ENCODE measurements around the gene DNM3. TPM values are rescaled to one million over a fixed set of nuclear protein-coding genes. Genes with fewer than 3 reads are reported as not detected.

DNM3 gene
- total RNA-seq, 1 experiment from 2014 or later = 2.7 TPM

DNA sequence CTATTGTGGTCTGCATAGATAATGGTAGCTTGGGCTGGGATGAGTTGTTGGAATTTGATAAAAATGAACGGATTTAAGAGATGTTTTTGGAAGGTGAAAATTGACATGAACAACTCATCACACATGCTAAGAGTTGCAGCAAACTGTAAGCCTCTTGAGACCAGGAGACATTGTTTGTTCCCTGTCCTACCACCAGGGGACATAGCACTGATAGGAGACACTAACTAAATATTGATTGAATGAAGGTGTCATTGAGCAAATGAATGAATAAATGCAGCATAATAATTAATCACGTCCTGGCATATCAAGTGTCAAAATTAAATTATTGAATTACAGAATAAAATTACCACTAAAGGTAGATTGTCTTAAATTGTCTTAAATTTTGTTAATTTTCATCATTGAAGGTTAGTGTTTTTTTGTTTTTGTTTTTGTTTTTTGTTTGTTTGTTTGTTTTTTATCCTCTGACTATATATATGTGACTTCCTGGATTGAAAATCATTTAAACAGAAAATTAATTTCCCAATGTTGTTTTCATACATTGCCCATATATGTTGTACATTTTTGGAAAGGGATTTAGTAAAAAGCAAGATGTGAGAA lies 293.9 kb downstream of the DNM3 start:
- no peaks in the 10 kb centered on the region for H3K23me2 ChIP-seq (ENCODE audit: insufficient read length, low read depth, low read length, poor library complexity, severe bottlenecking)
- TF ChIP-seq, protein P1, sequence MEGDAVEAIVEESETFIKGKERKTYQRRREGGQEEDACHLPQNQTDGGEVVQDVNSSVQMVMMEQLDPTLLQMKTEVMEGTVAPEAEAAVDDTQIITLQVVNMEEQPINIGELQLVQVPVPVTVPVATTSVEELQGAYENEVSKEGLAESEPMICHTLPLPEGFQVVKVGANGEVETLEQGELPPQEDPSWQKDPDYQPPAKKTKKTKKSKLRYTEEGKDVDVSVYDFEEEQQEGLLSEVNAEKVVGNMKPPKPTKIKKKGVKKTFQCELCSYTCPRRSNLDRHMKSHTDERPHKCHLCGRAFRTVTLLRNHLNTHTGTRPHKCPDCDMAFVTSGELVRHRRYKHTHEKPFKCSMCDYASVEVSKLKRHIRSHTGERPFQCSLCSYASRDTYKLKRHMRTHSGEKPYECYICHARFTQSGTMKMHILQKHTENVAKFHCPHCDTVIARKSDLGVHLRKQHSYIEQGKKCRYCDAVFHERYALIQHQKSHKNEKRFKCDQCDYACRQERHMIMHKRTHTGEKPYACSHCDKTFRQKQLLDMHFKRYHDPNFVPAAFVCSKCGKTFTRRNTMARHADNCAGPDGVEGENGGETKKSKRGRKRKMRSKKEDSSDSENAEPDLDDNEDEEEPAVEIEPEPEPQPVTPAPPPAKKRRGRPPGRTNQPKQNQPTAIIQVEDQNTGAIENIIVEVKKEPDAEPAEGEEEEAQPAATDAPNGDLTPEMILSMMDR (conservative IDR thresholded peaks at IDR 0.05) = peak; percentile 80
- H2BK15ac ChIP-seq (ENCODE audit: low read depth, low read length) = no peak overlapping the region
- H3K9ac ChIP-seq (ENCODE audit: extremely low read depth, insufficient read length, low read length) = no peak overlapping the region
- H3T11ph ChIP-seq (ENCODE audit: low read length) = no peak overlapping the region
- Mint-ChIP-seq H3K27ac (no peak overlapping the region), H3K27me3 (ENCODE audit: low read depth) (no peaks in the 10 kb centered on the region), H3K9me3 (no peaks in the 10 kb centered on the region), H3K36me3 (ENCODE audit: insufficient read depth in 1 of 3, low read depth in 3 of 3) (no peaks in the 10 kb centered on the region), H3K4me3 (no peak overlapping the region), H3K4me1 (no peaks in the 10 kb centered on the region)
- H2AFZ ChIP-seq (ENCODE audit: low read length) = no peak overlapping the region
- H3K79me1 ChIP-seq (ENCODE audit: insufficient read depth, low read depth, low read length, poor library complexity, severe bottlenecking) = no peaks in the 10 kb centered on the region
- H3K4ac ChIP-seq (ENCODE audit: low read depth, low read length) = no peak overlapping the region
- no peaks in the 10 kb centered on the region for H3K4me1 ChIP-seq (ENCODE audit: insufficient read depth, low read length)
- H4K5ac ChIP-seq (ENCODE audit: insufficient read length, low read depth, low read length) = no peak overlapping the region
- no peak overlapping the region for H4K8ac ChIP-seq (replicated peaks; ENCODE audit: insufficient read length, low read depth, low read length)
- no peak overlapping the region for H3K56ac ChIP-seq (ENCODE audit: insufficient read length, low read depth, low read length)
- H2BK20ac ChIP-seq (ENCODE audit: low read depth, low read length, poor library complexity, severe bottlenecking) = no peak overlapping the region
- no peak overlapping the region for H3K14ac ChIP-seq (ENCODE audit: insufficient read depth, low read length)
- no peak for DNase-seq
- no peak overlapping the region for H2AK5ac ChIP-seq (ENCODE audit: insufficient read length, low read length)
- no peaks in the 10 kb centered on the region for H3K27me3 ChIP-seq (ENCODE audit: insufficient read depth, low read length)
- no peak overlapping the region for H2BK120ac ChIP-seq (ENCODE audit: low read depth, low read length, poor library complexity, severe bottlenecking)
- no peak overlapping the region for H3K4me2 ChIP-seq (ENCODE audit: insufficient read depth, insufficient read length, low read length)
- no peaks in the 10 kb centered on the region for H3K79me2 ChIP-seq (ENCODE audit: insufficient read depth, low read length)
- H3K27ac ChIP-seq (ENCODE audit: insufficient read length, low read depth, low read length) = no peak overlapping the region
- no peak overlapping the region for H2BK5ac ChIP-seq (ENCODE audit: insufficient read length, low read length)
- H3K9me3 ChIP-seq (ENCODE audit: control insufficient read depth, low read depth, low read length) = no peaks in the 10 kb centered on the region
- no peak overlapping the region for H3K23ac ChIP-seq (ENCODE audit: insufficient read length, low read depth, low read length)
- no peaks in the 10 kb centered on the region for H4K20me1 ChIP-seq (ENCODE audit: control insufficient read depth, insufficient read depth, insufficient read length)
- no peak overlapping the region for H4K91ac ChIP-seq (ENCODE audit: insufficient read length, low read depth, low read length)
- H3K18ac ChIP-seq (ENCODE audit: insufficient read length, low read depth, low read length) = no peak overlapping the region
- WGBS (ENCODE audit: extremely low coverage, insufficient read length, low lambda C conversion rate) = no CpG with 5 or more reads among the region's 2 CpGs
- no peak overlapping the region for H2BK12ac ChIP-seq (ENCODE audit: insufficient read length, low read depth, low read length)
